ENCODE measurements around the gene AOPEP. TPM values are rescaled to one million over a fixed set of nuclear protein-coding genes. Genes with fewer than 3 reads are reported as not detected.

The AOPEP gene
- total RNA-seq, 4 donors from 2014 or later, result 305 to 458 (median 419) TPM

DNA sequence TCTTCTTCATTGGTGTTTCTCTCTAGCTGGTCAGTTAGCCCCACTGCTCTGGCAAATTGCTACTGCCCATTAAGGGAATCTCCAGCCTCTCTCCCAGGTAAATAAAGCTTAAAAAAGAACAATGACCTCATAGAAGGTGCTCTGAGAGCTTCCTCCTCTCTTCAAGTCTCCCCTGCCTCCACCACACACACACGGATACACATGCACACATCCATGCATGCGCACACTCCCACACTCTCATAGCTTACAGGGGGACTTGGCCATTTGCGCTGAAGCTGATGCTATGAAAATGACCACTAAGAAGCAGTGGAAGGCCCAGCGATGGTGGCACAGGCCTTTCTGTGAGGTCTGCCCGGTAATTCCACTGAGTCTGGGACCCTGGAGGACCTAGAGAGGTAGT, 250.9 kb downstream of the AOPEP start:
- Histone ChIP-seq H3K4me3 (no peak overlapping the region), H3K27me3 (no peaks in the 10 kb centered on the region), H3K27ac (replicated peaks in 1 of 4) (no peak overlapping the region), H3K4me1 (peaks cover 14 to 31% (median 18%) of the 10 kb centered on the region in 4 donors), H3K36me3 (peaks cover 0 to 14% (median 0%) of the 10 kb centered on the region in 4 donors), H3K9me3 (no peaks in the 10 kb centered on the region)
- intact Hi-C loops (cut with DNase I), result no loop called here
- TF ChIP-seq, protein P1, sequence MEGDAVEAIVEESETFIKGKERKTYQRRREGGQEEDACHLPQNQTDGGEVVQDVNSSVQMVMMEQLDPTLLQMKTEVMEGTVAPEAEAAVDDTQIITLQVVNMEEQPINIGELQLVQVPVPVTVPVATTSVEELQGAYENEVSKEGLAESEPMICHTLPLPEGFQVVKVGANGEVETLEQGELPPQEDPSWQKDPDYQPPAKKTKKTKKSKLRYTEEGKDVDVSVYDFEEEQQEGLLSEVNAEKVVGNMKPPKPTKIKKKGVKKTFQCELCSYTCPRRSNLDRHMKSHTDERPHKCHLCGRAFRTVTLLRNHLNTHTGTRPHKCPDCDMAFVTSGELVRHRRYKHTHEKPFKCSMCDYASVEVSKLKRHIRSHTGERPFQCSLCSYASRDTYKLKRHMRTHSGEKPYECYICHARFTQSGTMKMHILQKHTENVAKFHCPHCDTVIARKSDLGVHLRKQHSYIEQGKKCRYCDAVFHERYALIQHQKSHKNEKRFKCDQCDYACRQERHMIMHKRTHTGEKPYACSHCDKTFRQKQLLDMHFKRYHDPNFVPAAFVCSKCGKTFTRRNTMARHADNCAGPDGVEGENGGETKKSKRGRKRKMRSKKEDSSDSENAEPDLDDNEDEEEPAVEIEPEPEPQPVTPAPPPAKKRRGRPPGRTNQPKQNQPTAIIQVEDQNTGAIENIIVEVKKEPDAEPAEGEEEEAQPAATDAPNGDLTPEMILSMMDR (IDR thresholded peaks at IDR 0.05), result no peak
- TF ChIP-seq POLR2A (IDR thresholded peaks at IDR 0.05; ENCODE audit: low read depth), result no peak
- no peak for TF ChIP-seq POLR2AphosphoS5 (IDR thresholded peaks at IDR 0.05)
- no peak for TF ChIP-seq EP300 (IDR thresholded peaks at IDR 0.05)
- WGBS, result 91% methylated on average over 5 of the region's 5 CpGs
- DNase-seq (ENCODE audit: extremely low spot score), result no peak

GRCh38 chr9:94979904-94980507, 253.5 kb downstream of the AOPEP start:
- Histone ChIP-seq H3K36me3 (peaks cover 0 to 14% (median 0%) of the 10 kb centered on the region in 4 donors), H3K9me3 (no peaks in the 10 kb centered on the region), H3K27me3 (no peaks in the 10 kb centered on the region), H3K4me1 (peaks cover 0 to 8% (median 0%) of the 10 kb centered on the region in 4 donors), H3K27ac (replicated peaks in 1 of 4) (no peak overlapping the region), H3K4me3 (no peak overlapping the region)
- no peak for DNase-seq (ENCODE audit: extremely low spot score)
- intact Hi-C loops (cut with DNase I), result no loop called here
- TF ChIP-seq, protein P1 (IDR thresholded peaks at IDR 0.05), result no peak
- TF ChIP-seq POLR2A (IDR thresholded peaks at IDR 0.05; ENCODE audit: low read depth), result no peak
- no peak for TF ChIP-seq EP300 (IDR thresholded peaks at IDR 0.05)
- no peak for TF ChIP-seq POLR2AphosphoS5 (IDR thresholded peaks at IDR 0.05)
- 100% methylated on average over 5 of the region's 9 CpGs for WGBS

DNA sequence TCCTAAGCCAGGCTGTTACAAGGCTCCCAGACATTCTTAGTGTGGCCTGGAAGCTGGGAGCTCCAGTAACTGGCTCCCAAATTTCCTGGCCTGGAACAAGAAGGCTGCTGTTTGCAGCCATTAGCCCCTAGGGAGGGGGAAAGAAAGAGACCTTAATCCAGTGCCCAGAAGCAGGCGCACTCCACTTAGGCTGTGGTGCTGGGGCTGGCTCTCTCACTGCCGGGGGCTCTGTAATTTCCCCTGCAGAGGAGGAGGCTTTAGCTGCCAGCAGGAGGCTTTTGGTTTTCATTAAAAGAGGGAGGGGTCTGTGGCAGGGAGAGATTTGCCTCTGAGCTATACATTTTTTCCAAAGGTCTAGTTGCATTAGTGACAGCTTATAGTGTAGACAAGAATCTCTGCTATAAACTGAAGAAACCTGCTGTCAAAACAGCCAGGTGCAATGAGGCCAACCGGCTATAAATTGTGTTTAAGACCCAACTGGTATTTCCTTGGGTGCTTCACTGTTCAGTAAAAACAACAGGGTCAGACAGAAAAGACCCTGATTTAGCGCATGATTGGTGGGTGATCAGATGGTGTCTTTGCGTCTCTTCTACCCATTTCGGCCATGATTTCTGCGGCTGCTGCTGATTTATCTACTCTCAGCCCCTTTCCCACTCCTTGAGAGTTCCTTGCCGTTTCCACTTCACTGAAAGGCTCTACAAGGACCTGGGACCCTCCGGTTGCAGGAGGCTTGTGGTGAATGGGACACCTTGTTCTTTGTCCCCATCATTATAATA, 254.6 kb downstream of the AOPEP start:
- no peak for TF ChIP-seq POLR2A (IDR thresholded peaks at IDR 0.05; ENCODE audit: low read depth)
- TF ChIP-seq EP300 (IDR thresholded peaks at IDR 0.05), result no peak
- TF ChIP-seq POLR2AphosphoS5 (IDR thresholded peaks at IDR 0.05), result no peak
- TF ChIP-seq, protein P1 (IDR thresholded peaks at IDR 0.05), result no peak
- 88% methylated on average over 9 of the region's 9 CpGs for WGBS
- H3K4me1 ChIP-seq, result no peaks in the 10 kb centered on the region

DNA sequence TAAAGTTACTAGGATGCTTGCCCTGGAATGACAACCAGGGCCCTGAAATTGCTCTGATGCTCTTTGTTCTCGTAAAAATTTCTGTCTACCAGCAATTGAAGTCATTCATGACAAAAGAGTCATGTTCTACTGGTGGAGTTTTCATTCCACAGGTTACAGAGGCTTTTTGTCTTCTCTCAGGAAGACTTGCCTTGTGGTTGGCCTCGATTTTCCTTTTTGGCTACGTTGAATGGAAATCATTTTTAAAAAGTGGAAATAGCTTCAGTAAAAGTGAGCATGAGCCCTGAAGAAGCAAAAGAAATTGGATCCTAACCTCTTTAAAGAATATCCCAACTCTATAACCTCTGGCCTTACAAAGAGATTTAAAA, 255.2 kb downstream of the AOPEP start:
- H3K9me3 ChIP-seq, result no peaks in the 10 kb centered on the region
- H3K27ac ChIP-seq (replicated peaks in 1 of 4), result no peak overlapping the region
- TF ChIP-seq, protein P1 (IDR thresholded peaks at IDR 0.05), result no peak
- TF ChIP-seq POLR2A (IDR thresholded peaks at IDR 0.05; ENCODE audit: low read depth) (no peak), EP300 (IDR thresholded peaks at IDR 0.05) (no peak)
- intact Hi-C loops (cut with DNase I), result no loop called here
- H3K4me1 ChIP-seq, result no peaks in the 10 kb centered on the region
- no peak overlapping the region for H3K4me3 ChIP-seq
- no peak for DNase-seq (ENCODE audit: extremely low spot score)
- peaks cover 0 to 14% (median 0%) of the 10 kb centered on the region in 4 donors for H3K36me3 ChIP-seq
- 73% methylated on average over 3 of the region's 3 CpGs for WGBS
- no peaks in the 10 kb centered on the region for H3K27me3 ChIP-seq

More for the DNA sequence above, 254.6 kb downstream of the AOPEP start:
- H3K27me3 ChIP-seq, result no peaks in the 10 kb centered on the region
- H3K4me3 ChIP-seq, result no peak overlapping the region
- peaks cover 0 to 14% (median 0%) of the 10 kb centered on the region in 4 donors for H3K36me3 ChIP-seq
- no peak overlapping the region for H3K27ac ChIP-seq (replicated peaks in 1 of 4)
- no peaks in the 10 kb centered on the region for H3K9me3 ChIP-seq
- intact Hi-C loops (cut with DNase I), result no loop called here
- DNase-seq (ENCODE audit: extremely low spot score), result no peak

Measured in esophagus muscularis mucosa (tissue), 4 donors.